IMR-90 (cell line): ENCODE measurements around the gene AKAP1. TPM values are rescaled to one million over a fixed set of nuclear protein-coding genes. Genes with fewer than 3 reads are reported as not detected.

ENCODE experiments used
- ATAC-seq: fragments of 200-7000 bp; cut with Tn5 transposase; 2 replicates; pipeline ENCODE4 v1.9.1; 2020; ENCODE audit warnings: low read depth, mild to moderate bottlenecking, moderate library complexity
- BruUV-seq: library from RNA; stranded (reverse); fragments of 400-500 nt; replicated peaks from 2 replicates; lab custom pipeline; 2021; lab: Mats Ljungman, UMichigan
- CTCF ChIA-PET: fragments of 300-600 bp; formaldehyde crosslinking; extraction: SDS; loops from one replicate; lab custom pipeline; 2021; ENCODE audit warnings: antibody characterized with exemption; lab: Yijun Ruan, JAX
- POLR2A ChIA-PET: fragments of 300-600 bp; sonication (Branson Sonifier 250); formaldehyde crosslinking; loops from one replicate; lab custom pipeline; 2022; ENCODE audit warnings: antibody characterized with exemption; ENCODE audit not compliant: unreplicated experiment; lab: Charles Lee
- DNase-seq: peaks from one replicate; pipeline ENCODE4 v3.0.0; 2013
- H2AFZ ChIP-seq: replicated peaks from 2 replicates; pipeline ENCODE3; 2013; ENCODE audit warnings: low read length, mild to moderate bottlenecking; ENCODE audit not compliant: poor library complexity
- H2AK5ac ChIP-seq: 2 replicates; pipeline ENCODE4 v1.6.1; 2013; ENCODE audit warnings: low read depth, low read length, inconsistent platforms
- H2AK9ac ChIP-seq: replicated peaks from 2 replicates; pipeline ENCODE3; 2013; ENCODE audit warnings: mild to moderate bottlenecking, low read depth, low read length, moderate library complexity; ENCODE audit not compliant: poor library complexity
- H2BK120ac ChIP-seq: 2 replicates; pipeline ENCODE4 v1.6.1; 2013; ENCODE audit warnings: low read depth, low read length, inconsistent platforms
- H2BK15ac ChIP-seq: 3 replicates; pipeline ENCODE4 v1.6.1; 2013; ENCODE audit warnings: low read depth, low read length, inconsistent platforms
- H2BK20ac ChIP-seq: 2 replicates; pipeline ENCODE4 v1.6.1; 2013; ENCODE audit warnings: low read depth, mild to moderate bottlenecking, inconsistent platforms, low read length, moderate library complexity
- H2BK5ac ChIP-seq: 2 replicates; pipeline ENCODE4 v1.6.1; 2013; ENCODE audit warnings: mild to moderate bottlenecking, low read depth, low read length, inconsistent platforms; ENCODE audit not compliant: poor library complexity, severe bottlenecking
- H3K14ac ChIP-seq: replicated peaks from 2 replicates; pipeline ENCODE4 v1.6.1; 2013; ENCODE audit warnings: low read depth, low read length, inconsistent platforms
- H3K18ac ChIP-seq: 2 replicates; pipeline ENCODE4 v1.6.1; 2013; ENCODE audit warnings: low read depth, low read length, control low read depth
- H3K23ac ChIP-seq: 2 replicates; pipeline ENCODE4 v1.6.1; 2013; ENCODE audit warnings: low read depth, low read length, inconsistent platforms
- H3K27ac ChIP-seq: 2 replicates; pipeline ENCODE4 v1.5.1; 2013; ENCODE audit warnings: mild to moderate bottlenecking, control low read depth, low read length; ENCODE audit not compliant: insufficient read depth
- H3K27me3 ChIP-seq: 2 replicates; pipeline ENCODE4 v1.6.1; 2013; ENCODE audit warnings: low read length; ENCODE audit not compliant: control insufficient read depth, insufficient read depth
- H3K36me3 ChIP-seq: 2 replicates; pipeline ENCODE4 v1.6.1; 2013; ENCODE audit warnings: low read length, mixed read lengths; ENCODE audit not compliant: control insufficient read depth, insufficient read depth
- H3K4ac ChIP-seq: 2 replicates; pipeline ENCODE4 v1.6.1; 2013; ENCODE audit warnings: low read depth, low read length, inconsistent platforms
- H3K4me1 ChIP-seq: 2 replicates; pipeline ENCODE4 v1.6.1; 2013; ENCODE audit warnings: low read length, mixed read lengths; ENCODE audit not compliant: control insufficient read depth, insufficient read depth
- H3K4me2 ChIP-seq: 2 replicates; pipeline ENCODE4 v1.6.1; 2013; ENCODE audit warnings: low read depth, mild to moderate bottlenecking, control low read depth, low read length, moderate library complexity
- H3K4me3 ChIP-seq: 2 replicates; pipeline ENCODE4 v1.5.1; 2013; ENCODE audit warnings: low read depth, mild to moderate bottlenecking, control low read depth, low read length, moderate library complexity; ENCODE audit not compliant: insufficient read depth
- H3K56ac ChIP-seq: 2 replicates; pipeline ENCODE4 v1.6.1; 2013; ENCODE audit warnings: low read length, inconsistent platforms; ENCODE audit not compliant: insufficient read depth; ENCODE audit errors: extremely low read depth
- H3K79me1 ChIP-seq, 2 experiments: 2 replicates each; pipeline ENCODE4 v1.6.1; 2013; ENCODE audit warnings: low read length in 2 of 2, inconsistent platforms in 1 of 2, low read depth in 1 of 2
- H3K9ac ChIP-seq: 2 replicates; pipeline ENCODE4 v1.6.1; 2013; ENCODE audit warnings: low read depth, low read length, control low read depth
- H3K9me1 ChIP-seq: 2 replicates; pipeline ENCODE4 v1.6.1; 2013; ENCODE audit warnings: low read length, inconsistent platforms; ENCODE audit not compliant: insufficient read depth
- H3K9me3 ChIP-seq: 2 replicates; pipeline ENCODE4 v1.6.1; 2013; ENCODE audit warnings: low read length; ENCODE audit not compliant: control insufficient read depth, insufficient read depth
- H4K20me1 ChIP-seq: 2 replicates; pipeline ENCODE4 v1.6.1; 2013; ENCODE audit warnings: low read length, inconsistent platforms; ENCODE audit not compliant: insufficient read depth
- H4K5ac ChIP-seq: 2 replicates; pipeline ENCODE4 v1.6.1; 2013; ENCODE audit warnings: mild to moderate bottlenecking, low read depth, low read length, control low read depth
- H4K8ac ChIP-seq, 2 experiments: 2 replicates each; pipeline ENCODE4 v1.6.1; 2013; ENCODE audit warnings: low read depth in 2 of 2, low read length in 2 of 2, control low read depth in 1 of 2, inconsistent platforms in 1 of 2
- H4K91ac ChIP-seq: 2 replicates; pipeline ENCODE4 v1.6.1; 2013; ENCODE audit warnings: low read depth, low read length, inconsistent platforms; ENCODE audit not compliant: insufficient read depth
- BHLHE40 ChIP-seq: fragments of 150-350 bp; IDR thresholded peaks from 2 replicates; pipeline ENCODE4 v1.6.1; 2016; ENCODE audit warnings: mild to moderate bottlenecking, low read depth, low read length
- CEBPB ChIP-seq: IDR thresholded peaks from 2 replicates; pipeline ENCODE4 v1.6.1; 2012; ENCODE audit warnings: low read depth, low read length, improper control_type of control experiment
- CHD1 ChIP-seq: IDR thresholded peaks from 2 replicates; pipeline ENCODE4 v1.6.1; 2012; ENCODE audit warnings: low read depth, low read length, improper control_type of control experiment
- CTCF ChIP-seq: conservative IDR thresholded peaks from 2 replicates; pipeline ENCODE4 v1.5.1; 2012; ENCODE audit warnings: mild to moderate bottlenecking, low read depth, low read length, improper control_type of control experiment
- FOS ChIP-seq: fragments of 150-350 bp; IDR thresholded peaks from 2 replicates; pipeline ENCODE4 v1.6.1; 2016; ENCODE audit warnings: low read depth, low read length
- MAFK ChIP-seq: IDR thresholded peaks from 2 replicates; pipeline ENCODE4 v1.6.1; 2012; ENCODE audit warnings: low read depth, low read length, improper control_type of control experiment
- MXI1 ChIP-seq: IDR thresholded peaks from 2 replicates; pipeline ENCODE4 v1.6.1; 2012; ENCODE audit warnings: low read depth, mild to moderate bottlenecking, low read length, moderate library complexity, borderline replicate concordance
- NFE2L2 ChIP-seq: fragments of 150-350 bp; IDR thresholded peaks from 2 replicates; pipeline ENCODE4 v1.6.1; 2016; ENCODE audit warnings: low read depth, mild to moderate bottlenecking, low read length
- RAD21 ChIP-seq: IDR thresholded peaks from 2 replicates; pipeline ENCODE4 v1.6.1; 2012; ENCODE audit warnings: low read length, improper control_type of control experiment
- RCOR1 ChIP-seq: IDR thresholded peaks from 2 replicates; pipeline ENCODE4 v1.6.1; 2012; ENCODE audit warnings: mild to moderate bottlenecking, low read length, improper control_type of control experiment; ENCODE audit not compliant: insufficient replicate concordance
- RFX5 ChIP-seq: IDR thresholded peaks from 2 replicates; pipeline ENCODE4 v1.8.0; 2012; ENCODE audit warnings: low read depth, mild to moderate bottlenecking, low read length, moderate library complexity
- USF2 ChIP-seq: fragments of 150-350 bp; IDR thresholded peaks from 2 replicates; pipeline ENCODE4 v1.6.1; 2017; ENCODE audit warnings: mild to moderate bottlenecking, antibody characterized with exemption, low read length, low read depth
- WGBS, 2 experiments: methylation state at CpG; one replicate each; pipeline versions ENCODE4 v1.1.5 to v1.1.7; 2013; ENCODE audit warnings: missing lambda C conversion rate in 2 of 2; ENCODE audit not compliant: insufficient read length in 1 of 2; ENCODE audit errors: extremely low coverage in 2 of 2; 5-methylcytosine and 5-hydroxymethylcytosine counted together
- dilution Hi-C: fragments of 300-500 bp; cut with HindIII; formaldehyde crosslinking; loops from one replicate; pipeline ENCODE4 v1.14.3; 2018; ENCODE audit warnings: low sequenced_read_pairs; ENCODE audit not compliant: unreplicated experiment
- in situ Hi-C: fragments of 300-500 bp; cut with MboI; formaldehyde crosslinking; loops from 3 replicates; pipeline ENCODE4 v1.14.3; 2019; ENCODE audit warnings: low sequenced_read_pairs, inconsistent platforms, mixed read lengths
- intact Hi-C: fragments of 100-400 bp; cut with micrococcal nuclease; formaldehyde crosslinking; loops from 2 replicates; pipeline ENCODE4 v1.10.0; 2022
- polyA plus RNA-seq, 3 experiments: library from polyadenylated mRNA; depleted of rRNA; stranded (reverse); fragments of >200 nt; gene quantifications; 2 replicates each; pipeline ENCODE4 v1.2.3, GENCODE V29; 2012; ENCODE audit warnings: low replicate concordance in 1 of 3
- total RNA-seq: library from RNA; depleted of rRNA; stranded (reverse); fragments of >200 nt; gene quantifications from 2 replicates; pipeline ENCODE4 v1.2.3, GENCODE V29; 2012

The AKAP1 gene
- total and polyA plus RNA-seq, 2 of the 4 experiments (the other 2 are of a cell fraction), result 10.2 to 17.4 TPM

GRCh38 chr17:57138030-57138911 is 53.2 kb downstream of the AKAP1 start:
- intact Hi-C loops (loop anchor here (10.0 kb wide), 1 partner anchor 457 kb away; no protein-coding TSS in a partner anchor), in situ Hi-C loops (no loop called here), dilution Hi-C loops (no loop called here)
- Histone ChIP-seq H3K4me3 (no peak overlapping the region), H3K27me3 (peaks cover 16% of the 10 kb centered on the region), H3K56ac (no peak overlapping the region), H2BK120ac (no peak overlapping the region), H2AFZ (no peak overlapping the region), H3K9me1 (no peaks in the 10 kb centered on the region), H2BK15ac (no peak overlapping the region), H2AK9ac (no peak overlapping the region), H3K4me1 (no peaks in the 10 kb centered on the region), H2BK5ac (no peak overlapping the region), H3K14ac (no peak overlapping the region), H4K5ac (no peak overlapping the region), H2BK20ac (no peak overlapping the region), H2AK5ac (no peak overlapping the region), H4K91ac (no peak overlapping the region), H3K4me2 (no peak overlapping the region), H4K8ac (no peak overlapping the region), H3K27ac (no peak overlapping the region), H3K9ac (no peak overlapping the region), H3K23ac (no peak overlapping the region), H3K9me3 (no peaks in the 10 kb centered on the region), H4K20me1 (no peaks in the 10 kb centered on the region), H3K79me1 (no peaks in the 10 kb centered on the region), H3K36me3 (no peaks in the 10 kb centered on the region), H3K4ac (no peak overlapping the region), H3K18ac (no peak overlapping the region)
- no peak for ATAC-seq
- DNase-seq, result no peak
- 58% methylated on average over 10 of the region's 17 CpGs; no CpG with 5 or more reads in 1 of the 2 experiments for whole genome bisulfite sequencing, 2 experiments
- no TSS peak for BruUV-seq
- POLR2A ChIA-PET, result no interaction called here
- TF ChIP-seq BHLHE40 (no peak), NFE2L2 (no peak), CEBPB (no peak), RFX5 (no peak), RAD21 (no peak), RCOR1 (no peak), CHD1 (no peak), FOS (no peak), USF2 (no peak), MAFK (no peak), MXI1 (no peak), CTCF (no peak)
- CTCF ChIA-PET, result interaction anchor here (0.6 kb wide), 1 partner anchor 537 kb away, joined by 3 read pairs; no protein-coding TSS in a partner anchor
